ENCODE results near the gene SAP30BP.

SAP30BP gene

DNA sequence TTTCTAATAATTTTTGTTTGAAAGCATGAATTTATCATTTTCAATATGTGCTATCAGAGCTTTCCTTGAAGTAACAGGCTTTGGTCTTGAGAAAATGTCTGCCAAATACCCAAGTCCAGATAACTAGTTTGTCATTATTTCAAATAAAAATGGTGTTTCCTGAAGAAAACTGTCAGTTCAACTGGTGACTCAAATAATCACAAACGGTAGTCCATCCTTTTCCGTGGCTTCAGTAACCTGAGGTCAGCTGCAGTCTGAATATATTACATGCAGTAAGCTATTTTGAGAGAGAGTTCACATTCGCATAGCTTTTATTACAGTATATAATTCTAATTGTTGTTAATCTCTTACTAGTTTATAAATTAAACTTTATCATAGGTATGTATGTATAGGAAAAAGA, 9.3 kb downstream of the SAP30BP start:
- H3K4me3 ChIP-seq (ENCODE audit: low read length), result no peak overlapping the region
- DNase-seq (ENCODE audit: low read depth, low spot score), result no peak

DNA sequence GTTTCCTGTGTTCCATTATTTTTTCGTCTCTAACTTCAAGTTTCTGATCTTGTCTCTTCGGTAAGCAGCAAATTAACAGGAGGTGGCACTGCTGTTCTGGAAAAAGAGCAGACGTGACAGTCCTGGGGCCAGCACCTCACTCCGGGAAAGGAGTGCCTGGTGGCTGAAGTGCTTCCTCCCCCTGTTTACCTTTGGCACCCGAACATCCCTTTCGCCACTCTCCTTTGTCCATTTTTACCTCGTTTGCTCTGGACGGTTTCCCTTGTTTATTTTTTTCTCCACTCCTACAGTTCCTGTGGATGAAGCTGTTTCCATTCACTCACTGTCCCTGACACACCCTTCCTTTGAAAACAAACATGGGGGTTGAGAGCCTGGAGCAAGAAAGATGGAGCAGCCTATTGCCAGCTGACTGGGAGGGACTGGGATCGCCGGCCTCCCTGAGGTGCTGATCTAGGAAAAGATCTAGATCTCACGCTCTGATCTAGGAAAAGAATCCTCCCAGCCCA, 12.6 kb downstream of the SAP30BP start:
- no peak overlapping the region for H3K4me3 ChIP-seq (ENCODE audit: low read length)
- DNase-seq (ENCODE audit: low read depth, low spot score), result no peak

DNA sequence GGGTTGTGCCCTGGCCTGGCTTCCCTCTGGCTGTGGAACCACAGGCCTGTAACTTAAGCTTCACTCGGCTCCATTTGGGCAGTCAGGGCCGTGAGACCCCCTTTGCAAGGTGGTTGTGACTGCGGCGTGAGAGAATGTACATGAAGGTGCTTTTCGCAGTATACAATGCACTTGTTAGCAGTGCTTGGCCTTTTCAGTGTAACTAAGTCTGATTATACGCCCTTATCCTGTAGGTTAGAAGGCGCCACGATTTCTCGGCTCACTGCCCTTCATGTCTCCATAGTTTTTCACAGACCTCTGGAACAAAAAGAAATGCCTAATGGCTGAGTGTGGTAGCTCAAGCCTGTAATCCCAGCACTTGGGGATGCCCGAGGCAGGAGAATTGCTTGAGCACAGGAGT, 13.3 kb downstream of the SAP30BP start:
- H3K4me3 ChIP-seq (ENCODE audit: low read length), result no peak overlapping the region
- DNase-seq (ENCODE audit: low read depth, low spot score), result no peak

DNA sequence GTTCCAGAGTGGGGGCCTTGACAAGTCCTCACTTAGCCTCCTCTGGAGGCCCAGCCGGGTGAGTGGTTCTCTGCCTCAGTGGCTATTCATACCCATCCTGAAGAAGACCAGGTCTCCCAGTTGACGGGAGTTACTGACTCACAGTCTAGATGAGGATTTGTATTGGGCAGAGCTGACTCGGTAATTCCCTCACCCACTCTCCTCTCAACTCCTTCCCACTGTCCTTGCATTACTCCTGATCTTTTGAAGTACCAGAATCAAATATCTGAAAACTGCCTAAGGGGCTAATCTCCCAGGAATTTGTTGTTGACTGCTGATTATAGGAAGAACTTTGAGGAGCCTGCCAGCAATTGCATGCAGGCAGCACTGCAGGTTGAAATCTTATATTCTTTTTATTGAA, 14.2 kb downstream of the SAP30BP start:
- H3K4me3 ChIP-seq (ENCODE audit: low read length), result no peak overlapping the region
- DNase-seq (ENCODE audit: low read depth, low spot score), result no peak

DNA sequence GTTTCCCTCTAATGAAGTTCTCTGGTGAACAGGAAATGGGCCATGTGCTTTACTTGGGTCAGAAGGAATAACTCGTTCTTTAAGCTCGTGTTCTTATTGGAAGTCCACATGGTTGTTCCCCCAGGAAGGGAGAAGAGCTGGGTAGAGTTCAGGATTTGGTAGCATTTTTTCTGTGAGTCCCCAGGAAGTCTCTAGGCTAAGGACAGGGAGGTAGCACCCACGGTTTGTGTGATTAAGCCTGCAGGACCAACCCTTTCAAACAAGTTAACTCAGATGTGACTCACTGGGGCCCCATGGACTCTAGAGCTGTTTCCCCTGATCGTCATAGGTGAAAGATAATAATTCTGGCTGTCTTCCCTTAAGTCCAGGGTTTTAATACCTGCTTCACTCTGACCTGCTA, 16.4 kb downstream of the SAP30BP start:
- no peak for DNase-seq (ENCODE audit: low read depth, low spot score)
- no peak overlapping the region for H3K4me3 ChIP-seq (ENCODE audit: low read length)

DNA sequence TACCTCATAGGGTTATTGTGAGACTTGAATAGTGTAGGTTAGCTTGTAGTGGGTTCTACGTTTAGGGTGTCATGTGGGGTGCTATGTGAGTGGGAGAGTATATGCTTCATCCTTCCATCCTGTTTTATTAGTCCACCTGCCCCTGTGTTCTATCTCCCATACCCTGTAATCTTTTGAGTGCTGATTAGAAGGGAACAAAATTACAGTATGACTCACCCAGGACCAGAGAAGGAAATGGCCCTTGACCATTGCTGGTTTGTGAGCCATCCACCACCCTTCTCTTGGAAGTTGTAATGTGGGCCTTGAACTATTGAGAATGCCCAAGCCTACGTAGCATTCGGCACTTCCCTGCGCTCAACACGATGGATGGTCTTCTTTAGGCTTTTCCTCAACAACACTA, 17.1 kb downstream of the SAP30BP start:
- H3K4me3 ChIP-seq (ENCODE audit: low read length), result no peak overlapping the region
- no peak for DNase-seq (ENCODE audit: low read depth, low spot score)

DNA sequence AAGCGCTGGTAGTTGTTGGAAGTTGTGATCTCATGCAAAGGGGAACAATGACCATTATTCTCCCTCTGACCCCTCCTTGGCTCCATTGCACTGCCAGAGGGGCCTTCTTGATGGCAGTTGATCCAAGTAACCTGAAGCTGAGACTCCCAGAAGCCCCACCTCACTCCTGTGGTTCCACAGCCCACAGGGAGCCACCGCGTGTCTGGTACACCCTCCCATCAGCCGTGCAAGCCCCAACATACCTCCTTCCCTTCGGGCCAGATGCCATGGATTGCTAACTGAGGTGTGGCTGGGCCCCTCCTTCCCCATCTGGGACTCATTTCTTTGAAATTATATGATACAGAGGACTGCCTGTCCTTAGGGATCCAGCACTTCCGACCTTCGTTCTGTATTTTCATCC, 17.8 kb downstream of the SAP30BP start:
- DNase-seq (ENCODE audit: low read depth, low spot score), result no peak
- H3K4me3 ChIP-seq (ENCODE audit: low read length), result no peak overlapping the region

DNA sequence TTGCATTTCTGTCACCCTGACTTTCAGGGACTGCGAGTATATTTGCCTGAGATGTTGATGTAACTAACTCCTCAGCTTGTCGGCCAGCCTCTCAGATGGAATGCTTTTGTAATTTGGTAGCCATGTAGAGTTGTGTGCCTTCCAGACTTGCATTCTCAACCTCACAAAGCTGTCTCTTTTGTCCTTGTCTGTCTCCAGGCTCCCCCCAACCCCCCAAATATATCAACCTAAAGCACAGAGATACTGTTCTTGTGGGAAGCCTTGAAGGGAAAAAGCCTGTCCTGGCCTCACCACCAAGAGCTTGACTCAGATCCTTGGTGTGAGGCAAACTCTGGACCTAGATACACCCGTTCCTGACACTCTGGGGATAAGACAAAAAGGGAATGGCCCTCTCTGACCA, 18.4 kb downstream of the SAP30BP start:
- no peak overlapping the region for H3K4me3 ChIP-seq (ENCODE audit: low read length)

DNA sequence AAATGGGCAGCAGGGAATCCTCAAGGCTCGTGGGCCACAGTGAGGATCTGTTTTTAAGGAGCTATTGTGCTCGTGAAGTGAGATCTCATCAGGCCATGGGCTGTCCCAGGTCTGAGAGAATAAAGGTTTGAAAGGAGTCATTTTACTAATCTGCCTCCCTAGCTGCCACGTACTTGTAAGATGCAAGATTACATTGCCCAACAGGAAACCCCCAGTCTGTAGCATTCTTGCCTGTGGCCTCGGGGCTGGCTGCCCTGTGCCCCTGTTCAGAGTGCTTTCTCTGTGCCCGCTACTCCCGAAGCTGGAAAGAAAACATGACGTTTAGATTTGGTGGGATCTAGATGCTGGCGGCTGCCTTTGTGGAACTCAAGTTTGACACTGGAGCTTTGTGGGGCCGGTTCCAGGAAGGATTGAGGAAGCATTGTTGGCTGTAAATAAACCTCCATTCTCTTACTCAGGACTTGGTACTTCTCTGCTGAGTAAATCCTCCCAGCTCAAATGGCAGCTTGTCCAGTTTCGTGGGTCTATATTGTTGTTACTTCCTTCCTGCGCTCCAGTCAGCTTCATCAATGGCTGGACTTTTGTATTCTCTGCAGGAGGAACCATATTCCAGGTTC, 21.2 kb downstream of the SAP30BP start:
- no peak for DNase-seq (ENCODE audit: low read depth, low spot score)
- peak overlapping the region; percentile 0; the same call in 1 of the 2 replicates for H3K4me3 ChIP-seq (ENCODE audit: low read length)

More for the DNA sequence above, 18.4 kb downstream of the SAP30BP start:
- DNase-seq (ENCODE audit: low read depth, low spot score), result no peak

DNA sequence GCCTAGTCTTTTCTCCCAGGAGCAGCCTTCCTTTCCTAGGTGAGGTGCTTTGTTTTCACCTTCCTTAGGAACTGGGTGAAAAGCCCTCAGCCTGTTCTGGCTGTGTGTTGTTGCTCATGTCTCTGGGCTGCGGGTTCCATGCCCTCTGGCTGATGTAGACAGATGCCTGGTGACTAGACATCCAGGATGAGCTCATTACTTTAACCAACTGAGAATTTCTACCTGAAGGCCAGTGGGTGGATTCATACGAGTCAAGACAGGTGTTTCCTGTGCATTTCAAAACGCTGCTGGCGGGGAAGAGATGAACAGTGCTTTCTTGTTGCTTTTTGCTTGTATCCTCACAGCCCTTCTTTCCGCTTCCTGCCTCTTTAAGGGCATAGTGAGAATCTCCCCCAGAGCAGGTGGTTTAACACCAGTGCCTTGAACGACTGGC, 22.3 kb downstream of the SAP30BP start:
- peak overlapping the region; percentile 34 for H3K4me3 ChIP-seq (ENCODE audit: low read length)
- DNase-seq (ENCODE audit: low read depth, low spot score), result peak; percentile 97

DNA sequence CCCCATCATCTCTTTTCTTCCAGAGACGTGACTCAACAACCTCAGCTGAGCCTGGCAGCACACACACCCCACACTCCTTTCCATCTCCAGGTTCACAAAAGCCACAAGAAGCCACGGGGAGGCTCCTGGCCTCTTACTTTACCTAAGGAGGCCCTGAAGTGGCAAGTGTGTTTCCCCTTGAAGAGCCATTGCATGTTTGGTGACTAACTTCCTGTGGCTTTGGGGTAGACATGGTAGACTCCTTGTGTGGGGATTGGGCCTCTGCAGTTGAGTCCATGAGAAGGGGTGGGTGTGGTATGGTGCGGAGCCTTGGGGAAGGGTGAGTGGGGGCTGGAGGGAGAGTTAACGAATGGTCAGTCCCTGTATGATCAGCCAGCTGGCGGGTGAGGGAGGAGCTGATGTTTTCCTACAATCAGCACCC, 24.2 kb downstream of the SAP30BP start:
- peak; percentile 93 for DNase-seq (ENCODE audit: low read depth, low spot score)
- no peak overlapping the region for H3K4me3 ChIP-seq (ENCODE audit: low read length)

DNA sequence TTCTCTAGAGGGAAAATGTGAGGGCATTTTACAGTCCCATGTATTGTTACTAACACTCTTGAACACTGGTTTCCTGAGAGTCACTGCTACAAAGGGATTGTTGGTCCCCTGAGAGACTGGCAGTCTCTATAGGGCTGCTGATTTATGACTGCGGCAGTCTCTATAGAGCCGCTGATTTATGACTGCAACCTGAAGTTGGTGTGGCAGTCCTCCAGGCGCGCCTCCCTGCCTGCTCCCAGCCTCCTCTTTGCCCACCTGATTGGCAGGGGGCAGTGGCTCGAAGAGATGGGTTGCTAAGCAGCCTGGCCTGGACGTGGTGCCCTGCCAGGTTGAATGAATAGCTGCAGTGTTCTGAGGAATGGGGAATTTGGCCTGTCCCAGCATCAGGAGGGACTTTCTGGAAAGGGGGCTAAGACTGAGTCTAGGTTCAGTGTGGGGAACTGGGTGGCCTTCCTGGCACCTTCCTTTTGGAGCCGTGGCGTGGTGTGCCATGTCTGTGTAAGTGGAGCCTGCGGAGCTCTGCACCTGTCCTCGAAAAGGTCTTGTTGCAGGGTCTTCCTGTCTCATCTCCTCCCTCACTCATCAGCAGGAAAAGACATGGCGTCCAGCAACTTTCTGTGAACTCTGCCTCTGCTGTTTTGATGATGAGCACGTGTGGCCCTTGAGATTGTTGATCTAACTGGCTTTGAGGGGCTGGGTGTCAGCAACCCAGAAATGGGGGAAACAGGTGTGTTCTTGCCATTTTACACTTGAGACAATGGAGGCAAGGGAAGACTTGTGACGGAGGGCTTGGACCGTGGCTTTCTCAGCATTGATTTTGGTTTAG, 24.9 kb downstream of the SAP30BP start:
- H3K4me3 ChIP-seq (ENCODE audit: low read length), result no peak overlapping the region
- DNase-seq (ENCODE audit: low read depth, low spot score), result no peak

DNA sequence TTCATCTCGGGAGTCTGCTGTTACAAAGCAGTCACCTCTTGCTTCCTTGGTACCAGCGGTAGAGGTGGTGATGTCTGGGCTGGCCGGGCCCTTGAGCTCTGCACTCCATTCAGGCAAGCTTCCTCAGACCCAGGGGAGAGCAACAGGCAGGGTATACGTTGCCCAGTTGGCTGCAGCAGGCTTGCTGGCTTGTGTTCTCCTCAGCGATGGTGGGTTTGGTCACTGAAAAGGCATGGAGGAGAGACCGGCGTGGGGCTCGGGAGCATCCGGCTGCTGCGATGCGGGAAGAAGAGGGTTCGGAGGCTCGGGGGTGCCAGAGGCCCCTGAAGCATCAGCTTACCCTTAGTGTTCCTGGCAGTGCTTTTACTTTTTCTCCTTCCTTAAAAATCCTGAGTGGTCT, 25.8 kb downstream of the SAP30BP start:
- no peak overlapping the region for H3K4me3 ChIP-seq (ENCODE audit: low read length)
- no peak for DNase-seq (ENCODE audit: low read depth, low spot score)

DNA sequence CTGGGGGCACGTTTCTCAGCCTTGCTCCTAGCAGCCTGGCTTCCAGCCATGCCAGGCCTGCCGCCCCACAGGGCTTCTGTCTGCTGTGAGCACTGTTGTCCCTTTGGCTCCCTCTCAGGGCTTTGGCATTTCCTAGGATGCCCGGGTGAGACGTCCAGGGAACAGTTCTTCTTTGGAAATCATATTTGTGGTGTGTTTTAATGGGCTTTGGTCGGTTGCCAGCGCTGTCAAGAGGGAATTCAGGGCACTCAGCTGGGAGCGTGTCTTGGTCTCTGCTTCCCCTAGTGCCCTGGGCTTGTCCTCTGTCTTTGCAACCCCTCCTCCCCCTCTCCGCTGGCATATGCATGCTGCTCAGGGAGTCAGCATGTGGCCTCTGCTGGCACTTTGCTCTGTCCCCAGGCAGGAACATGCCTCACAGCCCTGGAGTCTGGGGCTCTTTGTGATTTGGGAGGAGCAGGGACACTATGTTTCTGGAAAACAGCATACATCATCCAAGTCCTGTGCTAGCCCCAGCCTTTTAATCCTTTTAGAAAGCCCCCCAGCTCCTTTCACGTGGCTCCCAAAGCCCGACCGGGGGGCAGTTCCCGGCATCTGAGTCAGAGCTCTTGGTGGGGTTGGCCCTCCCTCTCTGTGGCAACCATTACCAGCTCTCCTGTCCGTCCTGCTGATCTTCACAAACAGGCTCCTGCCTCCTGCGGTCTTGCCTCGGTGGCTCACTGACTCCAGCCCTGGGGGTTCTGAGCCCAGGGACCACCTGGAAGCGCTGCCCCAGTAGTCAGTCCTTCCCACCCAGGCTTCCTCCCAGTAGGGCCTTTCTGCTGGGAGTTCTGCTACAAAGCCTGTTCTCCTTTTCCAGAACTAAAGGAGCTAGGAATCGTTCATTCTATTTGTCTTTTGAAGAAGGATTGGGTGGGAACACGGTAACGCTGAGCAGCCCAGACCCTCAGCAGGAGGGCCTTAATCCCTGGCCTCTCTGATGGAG, 26.7 kb downstream of the SAP30BP start:
- DNase-seq (ENCODE audit: low read depth, low spot score), result no peak
- H3K4me3 ChIP-seq (ENCODE audit: low read length), result no peak overlapping the region

DNA sequence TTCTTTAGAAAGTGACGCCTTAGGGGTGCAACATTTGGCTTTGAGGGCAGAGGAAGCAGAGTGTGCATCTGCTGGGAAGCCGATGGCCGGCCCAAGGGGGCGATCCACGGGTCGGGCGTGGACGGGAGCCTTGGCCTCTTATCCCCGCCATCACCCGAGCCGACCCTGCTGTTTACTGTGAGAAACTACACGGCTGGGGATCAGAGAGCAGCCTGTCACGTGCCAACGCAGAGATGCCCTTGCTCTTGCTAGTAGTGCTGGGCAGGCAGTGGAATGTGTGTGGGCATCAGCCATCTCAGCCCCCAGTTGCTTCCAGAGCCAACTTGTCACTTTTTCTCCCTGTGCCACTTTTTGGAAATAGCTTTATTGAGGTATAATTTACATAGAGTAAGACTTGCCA, 27.4 kb downstream of the SAP30BP start:
- DNase-seq (ENCODE audit: low read depth, low spot score), result no peak
- no peak overlapping the region for H3K4me3 ChIP-seq (ENCODE audit: low read length)

DNA sequence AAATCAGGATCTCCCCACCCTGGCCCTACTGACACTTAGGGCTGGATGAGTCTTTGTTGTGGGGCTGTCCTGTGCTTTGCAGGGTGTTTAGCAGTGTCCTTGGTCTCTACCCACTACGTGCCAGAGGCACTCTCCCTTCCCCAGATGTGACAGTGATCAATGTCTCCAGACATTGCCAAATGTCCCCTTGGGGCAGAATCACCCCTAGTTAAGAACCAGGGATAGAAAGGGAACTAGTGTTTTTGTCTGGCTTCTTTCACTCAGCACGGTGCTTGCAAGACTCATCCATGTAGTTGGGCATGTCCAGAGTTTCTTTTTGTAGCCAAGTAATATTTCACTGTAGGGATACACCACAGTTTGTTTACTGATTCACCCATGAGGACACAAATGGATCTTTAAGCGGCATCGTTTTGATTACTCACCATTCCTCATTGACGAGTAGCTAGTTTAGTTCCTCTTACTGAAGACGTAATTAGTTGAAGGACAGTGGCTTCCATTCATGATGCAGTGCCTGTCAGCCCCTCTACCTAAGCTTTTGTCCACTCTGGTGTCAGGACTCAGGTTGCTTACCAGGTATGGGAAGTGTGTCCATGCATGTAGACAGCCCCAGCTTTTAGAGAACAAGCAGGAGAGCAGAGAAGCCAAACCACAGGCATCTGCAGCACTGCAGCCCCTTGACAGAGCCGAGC, 28.1 kb downstream of the SAP30BP start:
- H3K4me3 ChIP-seq (ENCODE audit: low read length), result no peak overlapping the region
- no peak for DNase-seq (ENCODE audit: low read depth, low spot score)

DNA sequence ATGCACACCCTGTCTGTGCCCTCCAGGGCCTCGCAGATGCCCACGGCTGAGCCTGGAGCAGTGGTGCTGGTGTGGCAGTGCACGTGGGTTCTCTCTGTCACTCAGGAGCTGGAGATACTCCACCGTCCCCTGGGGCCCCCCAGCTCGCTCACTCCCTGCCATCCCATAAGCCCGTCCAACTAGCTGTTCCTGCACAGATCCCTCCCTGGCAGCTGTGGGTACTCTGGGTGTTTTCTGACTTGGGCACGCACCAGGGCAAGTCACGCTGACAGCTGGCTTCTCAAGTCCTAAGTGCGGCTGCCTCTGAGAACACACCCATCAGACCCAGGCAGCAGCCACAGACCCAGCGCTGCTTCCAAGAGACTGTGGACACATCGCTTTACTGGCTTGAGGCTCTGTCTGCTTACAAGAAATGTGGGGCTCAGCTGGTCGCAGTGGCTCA, 28.7 kb downstream of the SAP30BP start:
- DNase-seq (ENCODE audit: low read depth, low spot score), result no peak

DNA sequence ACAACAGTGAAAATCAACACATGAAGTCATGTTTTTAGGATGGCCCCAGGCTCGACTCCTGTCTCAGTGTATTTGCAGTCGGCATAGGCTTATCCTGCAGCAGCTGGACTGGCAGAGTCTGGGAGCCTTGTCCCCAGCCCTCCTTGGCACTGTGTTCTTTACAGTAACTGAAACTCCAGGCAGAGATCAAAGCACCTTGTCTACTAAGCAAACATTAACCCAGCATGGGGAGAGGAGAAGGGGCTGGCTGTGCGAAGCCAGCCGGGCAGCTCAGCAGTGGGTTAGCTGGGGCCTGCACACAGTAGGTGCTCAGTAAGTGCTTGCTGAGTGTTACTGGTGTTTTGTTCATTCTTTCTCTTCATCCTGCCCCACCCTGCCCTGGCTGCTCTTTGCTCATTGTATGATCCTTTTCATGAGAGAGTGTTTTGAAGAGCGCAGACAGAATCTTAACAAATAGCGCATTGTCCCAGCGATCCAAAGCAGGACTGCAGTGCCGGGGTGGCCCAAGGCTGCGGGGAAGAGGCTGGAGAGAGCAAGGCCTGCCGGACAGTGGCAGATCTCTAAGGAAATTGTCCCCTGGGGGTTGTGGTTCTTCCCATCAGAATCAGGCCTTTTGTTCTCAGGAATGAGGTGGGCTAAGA, 30.6 kb downstream of the SAP30BP start:
- DNase-seq (ENCODE audit: low read depth, low spot score), result no peak
- no peak overlapping the region for H3K4me3 ChIP-seq (ENCODE audit: low read length)

More for the DNA sequence above, 28.7 kb downstream of the SAP30BP start:
- H3K4me3 ChIP-seq (ENCODE audit: low read length), result no peak overlapping the region

All from Jurkat, Clone E6-1 (cell line).